ENCODE measurements around the gene GSC2. TPM values are rescaled to one million over a fixed set of nuclear protein-coding genes. Genes with fewer than 3 reads are reported as not detected.
A peak's percentile ranks its signal among the peaks of the same experiment; 100 is the strongest.

Gene GSC2
- total and polyA plus RNA-seq, 9 of the 15 experiments (the other 6 are each of a cell fraction or from before 2014, with no cell fraction given), result not detected

DNA sequence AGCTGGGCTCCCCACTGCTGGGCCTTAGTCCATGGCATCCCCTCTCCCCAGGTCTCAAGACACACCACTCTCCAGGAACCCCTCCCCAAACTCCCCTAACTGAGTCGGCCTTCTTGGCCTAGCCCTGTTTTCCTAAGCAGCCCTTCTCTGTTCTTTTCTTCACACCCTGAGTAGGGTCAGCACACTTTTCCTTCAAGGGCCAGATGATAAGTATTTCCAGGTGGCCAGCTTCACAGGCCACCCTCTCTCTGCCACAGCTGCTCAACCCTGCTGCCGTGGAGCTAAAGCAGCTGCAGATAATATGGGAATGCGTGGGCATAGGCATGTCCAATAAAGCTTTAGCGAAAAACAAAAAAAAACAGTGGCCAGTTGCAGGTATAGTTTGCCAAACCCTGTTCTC, 51.9 kb downstream of the GSC2 start (continued):
- TF ChIP-seq, protein P1, sequence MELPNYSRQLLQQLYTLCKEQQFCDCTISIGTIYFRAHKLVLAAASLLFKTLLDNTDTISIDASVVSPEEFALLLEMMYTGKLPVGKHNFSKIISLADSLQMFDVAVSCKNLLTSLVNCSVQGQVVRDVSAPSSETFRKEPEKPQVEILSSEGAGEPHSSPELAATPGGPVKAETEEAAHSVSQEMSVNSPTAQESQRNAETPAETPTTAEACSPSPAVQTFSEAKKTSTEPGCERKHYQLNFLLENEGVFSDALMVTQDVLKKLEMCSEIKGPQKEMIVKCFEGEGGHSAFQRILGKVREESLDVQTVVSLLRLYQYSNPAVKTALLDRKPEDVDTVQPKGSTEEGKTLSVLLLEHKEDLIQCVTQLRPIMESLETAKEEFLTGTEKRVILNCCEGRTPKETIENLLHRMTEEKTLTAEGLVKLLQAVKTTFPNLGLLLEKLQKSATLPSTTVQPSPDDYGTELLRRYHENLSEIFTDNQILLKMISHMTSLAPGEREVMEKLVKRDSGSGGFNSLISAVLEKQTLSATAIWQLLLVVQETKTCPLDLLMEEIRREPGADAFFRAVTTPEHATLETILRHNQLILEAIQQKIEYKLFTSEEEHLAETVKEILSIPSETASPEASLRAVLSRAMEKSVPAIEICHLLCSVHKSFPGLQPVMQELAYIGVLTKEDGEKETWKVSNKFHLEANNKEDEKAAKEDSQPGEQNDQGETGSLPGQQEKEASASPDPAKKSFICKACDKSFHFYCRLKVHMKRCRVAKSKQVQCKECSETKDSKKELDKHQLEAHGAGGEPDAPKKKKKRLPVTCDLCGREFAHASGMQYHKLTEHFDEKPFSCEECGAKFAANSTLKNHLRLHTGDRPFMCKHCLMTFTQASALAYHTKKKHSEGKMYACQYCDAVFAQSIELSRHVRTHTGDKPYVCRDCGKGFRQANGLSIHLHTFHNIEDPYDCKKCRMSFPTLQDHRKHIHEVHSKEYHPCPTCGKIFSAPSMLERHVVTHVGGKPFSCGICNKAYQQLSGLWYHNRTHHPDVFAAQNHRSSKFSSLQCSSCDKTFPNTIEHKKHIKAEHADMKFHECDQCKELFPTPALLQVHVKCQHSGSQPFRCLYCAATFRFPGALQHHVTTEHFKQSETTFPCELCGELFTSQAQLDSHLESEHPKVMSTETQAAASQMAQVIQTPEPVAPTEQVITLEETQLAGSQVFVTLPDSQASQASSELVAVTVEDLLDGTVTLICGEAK (IDR thresholded peaks at IDR 0.05), result no peak
- TF ChIP-seq, protein P1 (CRISPR knock-in tag; IDR thresholded peaks at IDR 0.05), result peak; percentile 41; the same call in 1 of the 2 replicates
- TF ChIP-seq MED1 (CRISPR knock-in tag; IDR thresholded peaks at IDR 0.05; ENCODE audit: borderline replicate concordance), result no peak
- TF ChIP-seq PHF8 (IDR thresholded peaks at IDR 0.05; ENCODE audit: borderline replicate concordance, low read length), result 0 out of 2 replicates have a peak, but pooled peaks have one; percentile 17
- TF ChIP-seq SFPQ (IDR thresholded peaks at IDR 0.05; ENCODE audit: low read depth, low read length), result no peak
- TF ChIP-seq ZNF384 (IDR thresholded peaks at IDR 0.05; ENCODE audit: low read depth, low read length), result 0 out of 2 replicates have a peak, but pooled peaks have one; percentile 15

Data from K562 (cell line).